Thyroid gland (tissue), 4 donors: ENCODE results near the gene G3BP2.

Experiments used
- POLR2A ChIP-seq, 2 donors: fragments of 450-650 bp; IDR thresholded peaks; one replicate each; pipeline ENCODE4 v1.6.1; 2017; ENCODE audit warnings: antibody characterized with exemption in 2 of 2, mild to moderate bottlenecking in 2 of 2, moderate library complexity in 1 of 2
- TF ChIP-seq, protein P1 (sequence below), 6 experiments: fragments of 200-600 bp in 3 of 6; fragments of 450-650 bp in 3 of 6; sonication (generic) in 3 of 6; IDR thresholded peaks; one replicate each; pipeline ENCODE4 v1.5.1; 2016 to 2019; ENCODE audit warnings: antibody characterized with exemption in 6 of 6, mild to moderate bottlenecking in 2 of 6, inconsistent platforms in 1 of 6, moderate library complexity in 1 of 6

DNA sequence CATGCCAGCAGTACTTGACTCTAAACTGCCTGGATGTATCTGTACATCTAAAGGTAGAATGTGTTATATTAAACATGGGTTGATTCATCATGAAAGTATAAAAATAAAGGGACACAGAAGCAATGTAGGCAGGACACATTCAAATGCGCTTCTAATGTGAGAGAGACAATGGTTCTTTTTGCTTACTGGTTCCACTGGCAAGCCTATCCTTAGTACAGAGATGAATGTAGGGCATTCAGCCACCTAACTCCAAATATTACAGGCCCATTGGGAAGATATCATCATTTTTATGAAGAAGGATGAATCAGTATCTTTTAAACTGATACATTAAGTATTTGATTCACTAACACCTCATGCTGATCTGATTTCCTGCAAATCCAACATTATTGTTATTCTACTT is 60.9 kb downstream of the G3BP2 start:
- TF ChIP-seq, protein P1, sequence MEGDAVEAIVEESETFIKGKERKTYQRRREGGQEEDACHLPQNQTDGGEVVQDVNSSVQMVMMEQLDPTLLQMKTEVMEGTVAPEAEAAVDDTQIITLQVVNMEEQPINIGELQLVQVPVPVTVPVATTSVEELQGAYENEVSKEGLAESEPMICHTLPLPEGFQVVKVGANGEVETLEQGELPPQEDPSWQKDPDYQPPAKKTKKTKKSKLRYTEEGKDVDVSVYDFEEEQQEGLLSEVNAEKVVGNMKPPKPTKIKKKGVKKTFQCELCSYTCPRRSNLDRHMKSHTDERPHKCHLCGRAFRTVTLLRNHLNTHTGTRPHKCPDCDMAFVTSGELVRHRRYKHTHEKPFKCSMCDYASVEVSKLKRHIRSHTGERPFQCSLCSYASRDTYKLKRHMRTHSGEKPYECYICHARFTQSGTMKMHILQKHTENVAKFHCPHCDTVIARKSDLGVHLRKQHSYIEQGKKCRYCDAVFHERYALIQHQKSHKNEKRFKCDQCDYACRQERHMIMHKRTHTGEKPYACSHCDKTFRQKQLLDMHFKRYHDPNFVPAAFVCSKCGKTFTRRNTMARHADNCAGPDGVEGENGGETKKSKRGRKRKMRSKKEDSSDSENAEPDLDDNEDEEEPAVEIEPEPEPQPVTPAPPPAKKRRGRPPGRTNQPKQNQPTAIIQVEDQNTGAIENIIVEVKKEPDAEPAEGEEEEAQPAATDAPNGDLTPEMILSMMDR (IDR thresholded peaks at IDR 0.05): no peak
- no peak for TF ChIP-seq POLR2A (IDR thresholded peaks at IDR 0.05)
